ENCODE measurements around the gene BOLA2.
"Not testable (repeated sequence)": the region's sequence is repeated elsewhere in the genome, so short reads cannot be mapped to it uniquely, and the experiment has no call there.

- TF ChIP-seq CTCF (conservative IDR thresholded peaks at IDR 0.05; ENCODE audit: low read depth, low read length); EZH2phosphoT487 (IDR thresholded peaks at IDR 0.05; ENCODE audit: borderline replicate concordance, low read length): not testable (repeated sequence)
These were observed 15.5 kb upstream of the BOLA2 start for GRCh38 chr16:29469660-29470059.

Measured in PC-3 (cell line).